Adrenal gland (tissue), 12 donors: ENCODE measurements around the gene CHD1. TPM values are rescaled to one million over a fixed set of nuclear protein-coding genes. Genes with fewer than 3 reads are reported as not detected.

ENCODE experiments used
- DNase-seq, 7 donors: peaks; one replicate each; pipeline ENCODE4 v3.0.0-alpha.2; 2019 to 2020
- H3K27ac ChIP-seq, 5 donors: fragments of 200-600 bp; sonication (generic) in 4 of 5; 1 replicate in 3 of 5; 2 replicates in 2 of 5; pipeline versions ENCODE4 v1.5.1 to v1.8.0; 2016 to 2020; ENCODE audit warnings: mild to moderate bottlenecking in 1 of 5
- H3K27me3 ChIP-seq: fragments of 200-600 bp; 2 replicates; pipeline ENCODE4 v1.8.0; 2021
- H3K36me3 ChIP-seq, 2 donors: fragments of 200-600 bp; replicated peaks in 1 of 2; 1 replicate in 1 of 2; 2 replicates in 1 of 2; pipeline versions ENCODE4 v1.5.1 to v1.8.0; 2018 to 2022
- H3K4me1 ChIP-seq, 2 donors: fragments of 200-600 bp; replicated peaks in 1 of 2; 1 replicate in 1 of 2; 2 replicates in 1 of 2; pipeline versions ENCODE4 v1.5.1 to v1.8.0; 2018 to 2021
- H3K4me3 ChIP-seq, 4 donors: fragments of 200-600 bp; sonication (generic) in 3 of 4; one replicate each; pipeline ENCODE4 v1.5.1; 2016 to 2018
- H3K9me3 ChIP-seq, 3 donors: fragments of 200-600 bp; sonication (generic) in 1 of 3; replicated peaks in 1 of 3; 1 replicate in 2 of 3; 2 replicates in 1 of 3; pipeline versions ENCODE4 v1.5.1 to v1.8.0; 2016 to 2021
- POLR2A ChIP-seq, 2 donors: fragments of 450-650 bp; IDR thresholded peaks; one replicate each; pipeline ENCODE4 v1.6.1; 2017; ENCODE audit warnings: antibody characterized with exemption in 2 of 2, mild to moderate bottlenecking in 2 of 2, moderate library complexity in 1 of 2
- WGBS, 4 donors: extraction: QIAGEN DNeasy Blood & Tissue Kit in 2 of 4; methylation state at CpG; one replicate each; pipeline versions ENCODE4 v1.1.5 to v1.1.7; 2013 to 2017; 5-methylcytosine and 5-hydroxymethylcytosine counted together
- intact Hi-C, 2 donors: fragments of 100-400 bp; cut with DNase I; formaldehyde crosslinking; loops; one replicate each; pipeline versions ENCODE4 v1.14.1 to v1.15.0; 2022 to 2023
- polyA plus RNA-seq, 3 donors: library from polyadenylated mRNA; stranded (reverse); fragments of 200-250 nt in 2 of 3; fragments of 350-450 nt in 1 of 3; fragmentation: Illumina TruSeq in 1 of 3; extraction: RNeasy Lipid Tissue Mini Kit (QIAGEN cat#74804) in 1 of 3; gene quantifications; one replicate each; pipeline ENCODE4 v1.2.3, GENCODE V29; 2013 to 2014
- total RNA-seq, 9 donors: library from RNA; depleted of rRNA in 4 of 9; stranded (reverse); fragments of >200 nt in 4 of 9; fragments of 120-200 nt in 1 of 9; fragmentation: NEBNext Ultra II Directional in 1 of 9; extraction: Animal tissue kit (Norgen Biotek cat#: 25700) in 1 of 9; gene quantifications; one replicate each; pipeline versions ENCODE4 v1.1.0 to v1.2.4, GENCODE V29; 2013 to 2023
- TF ChIP-seq, protein P1 (sequence below), 6 experiments: fragments of 450-650 bp in 4 of 6; fragments of 200-600 bp in 2 of 6; sonication (generic) in 1 of 6; IDR thresholded peaks; 1 replicate in 5 of 6; 2 replicates in 1 of 6; pipeline versions ENCODE4 v1.5.1 to v1.8.0; 2016 to 2021; ENCODE audit warnings: antibody characterized with exemption in 6 of 6, mild to moderate bottlenecking in 2 of 6, moderate library complexity in 1 of 6
- donor health status: healthy with polysubstance abuse.
- donor health status: Bipolar disorder and iron deficiency.
- donor health status: DM: yes; HTN: yes; CAD: no.
- donor health status: DM: no; HTN: no; CAD: no.
- donor health status: DM: no; HTN: no; CAD: no.
- donor health status: DM: yes; HTN: yes; CAD: no.

CHD1 gene
- total and polyA plus RNA-seq, 12 donors = 16.0 to 64.9 (median 27.9) TPM

DNA sequence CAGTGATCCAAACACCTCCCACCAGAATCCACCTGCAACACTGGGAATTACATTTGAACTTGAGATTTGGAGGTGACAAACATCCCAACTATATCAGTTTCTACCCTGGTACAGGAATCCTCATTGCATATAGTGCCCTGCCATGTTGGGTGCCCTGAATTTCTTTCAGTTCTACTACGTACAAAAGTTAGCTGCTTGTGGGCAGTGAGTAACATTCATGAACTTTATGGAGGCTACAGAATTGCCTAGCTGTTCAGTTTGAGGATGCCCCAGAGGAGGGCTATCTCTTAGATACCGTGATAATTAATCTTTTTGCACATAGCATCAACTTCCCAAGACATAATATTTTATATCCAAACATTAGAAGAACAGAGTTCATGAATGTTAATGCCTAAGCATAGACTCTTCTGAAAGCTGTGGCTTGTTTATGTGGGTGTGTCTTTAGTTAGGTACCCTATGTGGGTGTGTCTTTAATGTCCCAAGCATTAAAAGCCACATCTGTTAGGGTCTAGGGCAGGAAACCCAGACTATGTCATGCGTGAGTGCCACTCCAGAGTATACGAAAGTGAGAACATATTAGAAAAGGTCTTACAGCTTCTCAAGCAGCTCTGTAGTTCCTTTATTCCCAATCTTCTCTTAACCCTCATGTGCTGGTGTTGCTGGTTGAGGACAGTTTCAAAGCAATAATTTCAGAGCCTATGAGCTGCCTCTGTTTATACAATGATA lies 47.0 kb upstream of the CHD1 start:
- H3K27me3 ChIP-seq = no peaks in the 10 kb centered on the region
- H3K36me3 ChIP-seq = no peaks in the 10 kb centered on the region
- no peaks in the 10 kb centered on the region for H3K9me3 ChIP-seq
- TF ChIP-seq, protein P1, sequence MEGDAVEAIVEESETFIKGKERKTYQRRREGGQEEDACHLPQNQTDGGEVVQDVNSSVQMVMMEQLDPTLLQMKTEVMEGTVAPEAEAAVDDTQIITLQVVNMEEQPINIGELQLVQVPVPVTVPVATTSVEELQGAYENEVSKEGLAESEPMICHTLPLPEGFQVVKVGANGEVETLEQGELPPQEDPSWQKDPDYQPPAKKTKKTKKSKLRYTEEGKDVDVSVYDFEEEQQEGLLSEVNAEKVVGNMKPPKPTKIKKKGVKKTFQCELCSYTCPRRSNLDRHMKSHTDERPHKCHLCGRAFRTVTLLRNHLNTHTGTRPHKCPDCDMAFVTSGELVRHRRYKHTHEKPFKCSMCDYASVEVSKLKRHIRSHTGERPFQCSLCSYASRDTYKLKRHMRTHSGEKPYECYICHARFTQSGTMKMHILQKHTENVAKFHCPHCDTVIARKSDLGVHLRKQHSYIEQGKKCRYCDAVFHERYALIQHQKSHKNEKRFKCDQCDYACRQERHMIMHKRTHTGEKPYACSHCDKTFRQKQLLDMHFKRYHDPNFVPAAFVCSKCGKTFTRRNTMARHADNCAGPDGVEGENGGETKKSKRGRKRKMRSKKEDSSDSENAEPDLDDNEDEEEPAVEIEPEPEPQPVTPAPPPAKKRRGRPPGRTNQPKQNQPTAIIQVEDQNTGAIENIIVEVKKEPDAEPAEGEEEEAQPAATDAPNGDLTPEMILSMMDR (IDR thresholded peaks at IDR 0.05) = no peak
- H3K4me1 ChIP-seq = no peaks in the 10 kb centered on the region
- 68 to 79% (median 73%) methylated on average over 4 of the region's 4 CpGs for WGBS, 4 donors
- no peak overlapping the region for H3K27ac ChIP-seq
- H3K4me3 ChIP-seq = no peak overlapping the region
- intact Hi-C loops = no loop called here
- no peak for DNase-seq

DNA sequence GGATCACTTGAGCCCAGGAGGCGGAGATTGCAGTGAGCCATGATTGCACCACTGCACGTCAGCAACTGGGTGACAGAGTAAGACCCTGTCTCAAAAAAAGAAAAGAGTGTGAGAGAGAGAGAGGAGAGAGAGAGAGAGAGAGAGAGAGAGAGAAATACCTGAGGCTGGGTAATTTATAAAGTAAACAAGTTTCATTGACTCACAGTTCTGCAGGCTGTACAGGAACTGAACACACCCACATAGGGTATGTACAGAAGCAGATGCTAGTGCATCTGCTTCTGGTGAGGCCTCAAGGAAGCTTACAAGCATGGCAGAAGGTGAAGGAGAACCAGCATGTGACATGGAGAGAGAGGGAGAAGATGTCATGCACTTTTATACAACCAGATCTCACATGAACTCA lies 46.4 kb upstream of the CHD1 start:
- TF ChIP-seq POLR2A (IDR thresholded peaks at IDR 0.05) = no peak
- TF ChIP-seq, protein P1 (IDR thresholded peaks at IDR 0.05) = no peak
- no peak overlapping the region for H3K27ac ChIP-seq
- H3K4me3 ChIP-seq = no peak overlapping the region
- no peak for DNase-seq
- no peaks in the 10 kb centered on the region for H3K4me1 ChIP-seq
- intact Hi-C loops = no loop called here
- no peaks in the 10 kb centered on the region for H3K27me3 ChIP-seq
- no peaks in the 10 kb centered on the region for H3K36me3 ChIP-seq
- no peaks in the 10 kb centered on the region for H3K9me3 ChIP-seq
- 83 to 88% (median 87%) methylated on average over 2 of the region's 2 CpGs for WGBS, 4 donors

DNA sequence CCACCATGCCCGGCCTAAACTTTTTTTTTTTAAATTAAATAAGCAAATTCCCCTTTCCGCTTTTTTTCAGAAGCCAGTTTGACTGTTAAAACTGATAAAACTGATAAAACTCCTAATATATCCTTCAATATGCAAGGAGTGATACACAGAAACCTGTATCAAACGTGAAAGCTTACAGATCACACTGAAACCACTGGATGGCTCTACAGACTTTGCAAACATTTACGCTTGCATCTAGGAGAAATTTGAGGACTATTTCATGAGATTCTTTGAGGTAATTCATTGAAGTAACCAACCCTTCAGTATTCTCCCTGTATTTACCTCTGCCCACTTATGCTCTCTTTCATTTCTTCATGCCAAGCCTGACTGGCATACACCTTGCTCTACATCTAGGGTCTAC lies 40.6 kb upstream of the CHD1 start:
- 83 to 88% (median 86%) methylated on average over 4 of the region's 4 CpGs for WGBS, 4 donors
- Histone ChIP-seq H3K36me3 (no peaks in the 10 kb centered on the region), H3K27me3 (no peaks in the 10 kb centered on the region), H3K4me1 (no peaks in the 10 kb centered on the region), H3K9me3 (peaks cover 0 to 3% (median 0%) of the 10 kb centered on the region in 3 donors), H3K4me3 (no peak overlapping the region), H3K27ac (no peak overlapping the region)
- intact Hi-C loops = no loop called here
- no peak for TF ChIP-seq POLR2A (IDR thresholded peaks at IDR 0.05)
- TF ChIP-seq, protein P1 (IDR thresholded peaks at IDR 0.05) = no peak
- no peak for DNase-seq

DNA sequence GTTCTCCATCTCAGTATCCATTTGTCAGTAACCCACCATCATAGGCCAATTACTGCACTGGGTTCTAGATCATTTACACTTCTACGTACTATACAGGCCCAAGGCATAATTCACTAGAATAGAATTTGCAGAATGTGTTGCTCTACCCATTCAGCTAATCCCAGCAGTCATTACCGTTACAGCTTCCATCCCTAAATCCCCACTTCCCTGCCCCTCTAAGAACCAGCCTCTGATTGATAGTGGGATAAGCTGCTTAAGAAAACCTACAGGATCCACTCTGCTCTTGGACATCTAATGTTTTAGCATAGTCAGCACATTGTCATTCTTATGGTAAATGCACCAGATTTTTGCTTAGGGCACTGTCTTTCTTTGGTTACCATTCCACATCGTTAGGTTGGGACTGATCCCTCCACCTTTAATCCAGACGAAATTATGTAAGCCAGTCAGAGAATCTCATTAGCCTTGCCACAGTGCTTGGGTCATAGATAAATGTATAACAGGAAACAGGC lies 39.3 kb upstream of the CHD1 start:
- H3K36me3 ChIP-seq = no peaks in the 10 kb centered on the region
- peaks cover 0 to 3% (median 0%) of the 10 kb centered on the region in 3 donors for H3K9me3 ChIP-seq
- intact Hi-C loops = no loop called here
- no peak for DNase-seq
- H3K4me3 ChIP-seq = no peak overlapping the region
- TF ChIP-seq POLR2A (IDR thresholded peaks at IDR 0.05) = no peak
- TF ChIP-seq, protein P1 (IDR thresholded peaks at IDR 0.05) = no peak
- WGBS, 4 donors = 79 to 83% (median 82%) methylated on average over 4 of the region's 4 CpGs
- H3K27me3 ChIP-seq = no peaks in the 10 kb centered on the region
- no peak overlapping the region for H3K27ac ChIP-seq
- H3K4me1 ChIP-seq = no peaks in the 10 kb centered on the region
